Kidney glomerular epithelial cell (primary cell): ENCODE data around the gene CTNNA3.

Experiments used
- DNase-seq: peaks from one replicate; lab custom pipeline; 2025; lab: John Stamatoyannopoulos, UW

The CTNNA3 gene

GRCh38 chr10:67327626-67328535 is 368.1 kb downstream of the CTNNA3 start:
- no peak for DNase-seq

DNA sequence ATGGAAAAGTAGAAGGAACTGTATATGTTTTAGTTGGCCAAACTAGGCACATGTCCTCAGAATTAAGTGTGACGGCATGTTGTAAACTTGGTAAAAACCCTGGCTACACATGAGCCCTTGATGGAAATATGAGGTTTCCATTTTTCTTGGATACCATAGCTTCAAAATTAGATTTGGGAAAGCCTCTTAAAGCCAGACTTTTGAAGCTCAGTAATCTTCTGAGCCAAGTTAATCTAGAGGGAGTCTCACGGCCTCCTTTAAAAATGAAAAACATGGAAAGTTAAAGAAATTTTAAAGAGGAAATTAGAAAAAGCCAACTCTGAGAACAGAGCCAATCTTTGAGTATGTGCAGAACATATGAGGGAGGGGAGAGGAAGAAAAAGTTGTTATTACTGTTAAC is 376.0 kb downstream of the CTNNA3 start:
- DNase-seq: no peak

GRCh38 chr10:67308912-67309311 is 387.1 kb downstream of the CTNNA3 start:
- no peak for DNase-seq

DNA sequence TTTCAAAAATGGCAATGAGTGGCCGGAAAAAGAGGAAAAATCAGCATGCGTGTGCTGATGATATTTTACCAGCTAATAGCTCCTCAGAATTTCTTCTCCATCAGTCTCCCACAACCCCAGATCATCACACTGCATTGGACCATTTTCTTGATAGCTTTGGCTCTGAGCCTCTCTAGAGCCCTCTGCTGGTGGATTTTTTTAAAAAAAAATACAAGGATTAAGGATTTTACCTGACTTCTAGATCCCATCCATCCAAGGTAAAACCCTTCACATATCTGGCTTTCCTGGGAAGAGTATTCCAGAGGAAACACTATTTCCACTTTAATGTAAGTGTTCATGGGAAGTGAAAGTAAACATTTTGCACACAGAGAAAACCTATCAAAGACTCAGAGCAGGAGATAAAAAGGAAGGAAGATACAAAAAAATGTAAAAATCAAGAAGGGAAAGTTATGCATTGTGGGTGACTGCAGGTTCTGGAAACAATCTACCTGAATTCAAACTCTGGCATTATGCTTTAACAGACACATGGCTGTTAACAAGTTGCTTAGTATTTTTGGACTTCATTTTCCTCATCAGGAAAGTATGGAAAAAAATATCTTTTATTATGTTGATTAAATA is 389.3 kb downstream of the CTNNA3 start:
- DNase-seq: peak; percentile 36

GRCh38 chr10:67302701-67303100 is 393.3 kb downstream of the CTNNA3 start:
- DNase-seq: no peak

GRCh38 chr10:67299761-67300160 is 396.2 kb downstream of the CTNNA3 start:
- DNase-seq: no peak

- peak; percentile 54 for DNase-seq
Observed at GRCh38 chr10:67297637-67298181, 398.3 kb downstream of the CTNNA3 start.

GRCh38 chr10:67296926-67297325 is 399.1 kb downstream of the CTNNA3 start:
- DNase-seq: no peak

DNA sequence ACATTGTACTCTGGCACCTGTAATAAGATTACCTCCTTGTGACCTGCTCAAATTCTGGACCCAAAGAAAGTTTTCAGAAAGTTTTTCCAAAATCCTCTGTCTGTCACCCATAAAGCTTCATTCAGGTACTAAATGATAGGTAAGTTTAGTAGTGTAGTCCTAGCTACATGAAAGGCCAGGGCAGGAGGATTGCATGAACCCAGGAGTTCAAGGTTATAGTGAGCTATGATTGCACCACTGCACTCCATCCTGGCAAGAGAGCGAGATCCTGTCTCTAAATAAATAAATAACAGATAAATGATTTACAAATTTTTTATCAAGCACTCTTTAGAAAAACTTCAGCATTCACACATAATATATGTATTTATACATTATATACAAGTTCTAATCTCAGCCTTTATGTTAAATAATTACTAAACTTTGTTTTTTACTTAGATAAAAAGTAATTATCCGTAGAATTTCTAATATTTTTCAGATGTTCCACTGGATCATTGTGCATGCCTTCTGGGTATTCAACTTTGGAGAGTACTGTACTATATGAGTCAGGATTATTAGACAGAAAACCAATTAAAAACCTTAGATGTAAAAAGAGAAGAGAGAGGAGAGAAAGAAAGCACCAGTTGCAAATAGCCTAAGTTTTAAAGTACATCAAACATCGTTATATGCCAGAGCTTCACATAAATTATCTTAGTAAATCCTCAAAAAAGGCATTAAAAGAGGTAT is 407.1 kb downstream of the CTNNA3 start:
- DNase-seq: no peak

DNA sequence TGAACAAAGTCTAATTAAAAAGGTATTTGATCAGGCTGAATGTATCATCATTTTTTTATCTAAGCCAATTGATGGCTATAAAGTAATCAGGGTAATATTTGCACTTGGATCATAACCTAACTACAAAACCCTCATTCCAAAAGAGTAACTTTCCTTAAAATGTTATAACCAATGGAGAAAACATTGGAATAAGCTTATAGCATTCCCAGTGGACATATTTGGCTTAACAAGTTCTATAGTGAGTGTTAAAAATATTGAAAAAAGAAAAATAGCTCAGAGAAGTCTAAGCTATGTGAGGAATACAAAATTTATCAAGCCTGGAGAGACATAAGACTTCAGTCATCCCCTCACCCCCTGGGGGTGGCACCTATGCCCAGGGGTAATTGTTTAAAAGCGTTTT is 411.4 kb downstream of the CTNNA3 start:
- no peak for DNase-seq

DNA sequence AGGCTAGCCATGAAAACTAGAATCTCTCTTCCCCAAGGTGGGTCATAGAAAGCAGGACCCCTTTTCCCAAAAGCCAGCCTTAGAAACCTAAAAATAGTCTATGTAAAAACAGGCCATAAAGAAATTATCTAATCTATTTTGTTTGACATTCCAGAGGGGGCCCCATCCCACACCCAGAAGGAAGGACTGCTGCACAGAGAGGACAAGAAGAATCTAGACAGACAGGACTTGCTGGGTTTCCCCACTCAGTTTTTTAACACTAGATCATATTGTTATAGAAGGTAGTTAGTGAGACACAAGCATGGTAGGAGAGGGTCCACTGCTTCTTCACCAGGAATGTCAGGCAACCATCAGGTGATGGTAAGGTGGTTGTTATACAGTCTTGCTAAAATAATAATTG is 413.1 kb downstream of the CTNNA3 start:
- DNase-seq: no peak

DNA sequence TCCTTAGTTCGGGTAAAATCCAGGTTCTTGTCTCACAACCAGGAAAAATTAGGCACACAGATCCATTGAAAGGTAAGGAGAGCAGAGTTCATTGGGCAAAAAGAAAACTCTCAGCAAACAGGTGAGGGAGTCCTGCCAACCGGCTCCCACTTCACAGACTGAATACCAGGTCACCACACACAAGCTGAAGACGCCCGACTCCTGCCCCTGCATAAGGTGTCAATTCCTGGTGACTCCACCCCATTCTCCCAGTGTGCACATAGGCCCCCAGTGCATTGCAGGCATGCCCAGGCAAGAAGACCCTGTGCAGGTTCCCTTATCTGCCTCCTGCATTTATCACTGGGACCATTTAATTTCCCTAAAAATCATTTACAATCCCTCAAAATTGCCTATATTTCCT is 415.6 kb downstream of the CTNNA3 start:
- no peak for DNase-seq

GRCh38 chr10:67277402-67277801 is 418.6 kb downstream of the CTNNA3 start:
- no peak for DNase-seq

- no peak for DNase-seq
Observed at GRCh38 chr10:67269828-67270227, 426.2 kb downstream of the CTNNA3 start.

- no peak for DNase-seq
Observed at GRCh38 chr10:67268146-67268545, 427.8 kb downstream of the CTNNA3 start.

- DNase-seq: no peak
Observed at GRCh38 chr10:67262675-67263074, 433.3 kb downstream of the CTNNA3 start.

GRCh38 chr10:67261300-67261797 is 434.6 kb downstream of the CTNNA3 start:
- DNase-seq: no peak

GRCh38 chr10:67259319-67259929 is 436.6 kb downstream of the CTNNA3 start:
- no peak for DNase-seq

DNA sequence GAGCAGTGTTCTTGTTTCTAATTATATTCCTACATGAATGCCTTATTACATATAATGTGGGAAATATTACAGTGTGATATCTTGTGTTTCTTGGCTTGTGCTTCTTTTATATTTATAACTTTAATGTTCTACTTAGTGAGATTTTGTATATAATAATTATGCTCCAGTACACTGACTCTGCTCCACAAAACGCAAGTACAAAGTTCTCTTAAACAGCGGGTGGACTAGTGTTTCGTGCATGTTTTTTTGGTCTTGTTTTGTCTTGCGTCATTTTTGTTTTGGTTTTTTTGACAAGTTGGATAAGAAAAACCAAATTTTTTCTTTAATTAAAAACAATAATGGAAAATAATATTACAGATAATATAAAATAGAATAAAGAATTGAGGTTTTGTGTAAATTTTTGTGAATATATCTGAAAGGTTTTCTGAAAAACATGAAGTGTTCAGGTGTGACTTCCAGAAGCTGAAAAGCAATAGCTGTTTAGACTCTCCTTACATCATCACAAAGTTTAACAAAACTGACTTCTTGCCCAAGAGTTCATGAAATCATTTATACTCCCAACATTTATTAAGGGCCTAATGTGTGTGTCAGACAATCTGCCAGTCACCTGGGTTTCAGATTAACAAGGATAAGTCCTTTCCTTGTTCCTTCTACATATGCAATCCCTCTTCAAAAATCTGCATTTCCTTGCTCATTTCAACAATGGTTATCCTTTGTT is 438.4 kb downstream of the CTNNA3 start:
- no peak for DNase-seq

DNA sequence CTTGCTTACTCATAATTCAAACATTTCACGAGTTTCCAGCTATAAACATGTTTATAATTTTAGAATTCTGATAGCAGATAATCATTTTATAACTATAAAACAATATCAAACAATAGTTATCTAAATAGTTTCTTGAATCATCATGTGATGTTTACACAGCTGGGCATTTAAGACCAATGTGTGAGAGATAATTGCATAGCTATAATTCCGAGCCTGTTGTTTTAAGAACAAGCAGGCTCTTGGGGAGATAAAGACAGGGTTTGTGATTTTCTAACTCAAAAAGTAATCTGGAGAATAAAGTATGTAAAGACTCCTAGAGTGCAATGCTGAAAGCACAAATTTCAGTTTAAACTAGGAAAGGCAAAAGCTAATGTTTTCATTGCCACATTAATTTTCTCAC is 439.0 kb downstream of the CTNNA3 start:
- no peak for DNase-seq

GRCh38 chr10:67250686-67251085 is 445.3 kb downstream of the CTNNA3 start:
- DNase-seq: no peak
